CD4-positive, alpha-beta T cell (primary cell): Measurements from ENCODE around the gene HEPN1. TPM values are rescaled to one million over a fixed set of nuclear protein-coding genes. Genes with fewer than 3 reads are reported as not detected.

Experiments
- ATAC-seq: fragments of 200-7000 bp; cut with Tn5 transposase; one replicate; pipeline ENCODE4 v1.10.0; 2022; ENCODE audit warnings: mild to moderate bottlenecking; ENCODE audit not compliant: poor library complexity
- CTCF ChIA-PET: fragments of 350-600 bp; sonication (Branson Sonifier 250); formaldehyde crosslinking; loops from one replicate; lab custom pipeline; 2021; ENCODE audit warnings: antibody characterized with exemption, inconsistent platforms; lab: Charles Lee
- POLR2A ChIA-PET: fragments of 350-600 bp; sonication (Branson Sonifier 250); formaldehyde crosslinking; loops from one replicate; lab custom pipeline; 2021; ENCODE audit warnings: antibody characterized with exemption, inconsistent platforms; lab: Charles Lee
- DNase-seq, 14 experiments: peaks; one replicate each; pipeline ENCODE4 v3.0.0-alpha.2; 2013 to 2020; ENCODE audit warnings: mixed read lengths in 2 of 14
- H3K27ac ChIP-seq, 2 donors: one replicate each; pipeline versions ENCODE4 v1.5.1 to v1.7.0; 2013; ENCODE audit warnings: low read length in 2 of 2, low read depth in 1 of 2, mild to moderate bottlenecking in 1 of 2
- H3K27me3 ChIP-seq, 2 experiments: 1 replicate in 1 of 2; 2 replicates in 1 of 2; pipeline versions ENCODE4 v1.6.1 to v1.7.0; 2013; ENCODE audit warnings: low read length in 2 of 2, control low read depth in 1 of 2, mild to moderate bottlenecking in 1 of 2, moderate library complexity in 1 of 2; ENCODE audit not compliant: insufficient read depth in 2 of 2, control insufficient read depth in 1 of 2
- H3K36me3 ChIP-seq: one replicate; pipeline ENCODE4 v1.6.1; 2013; ENCODE audit warnings: low read length, control low read depth; ENCODE audit not compliant: insufficient read depth
- H3K4me1 ChIP-seq: one replicate; pipeline ENCODE4 v1.6.1; 2013; ENCODE audit warnings: low read length, control low read depth; ENCODE audit not compliant: insufficient read depth
- H3K4me3 ChIP-seq: one replicate; pipeline ENCODE4 v1.5.1; 2013; ENCODE audit warnings: mild to moderate bottlenecking, low read length, moderate library complexity
- H3K9me3 ChIP-seq, 2 experiments: 1 replicate in 1 of 2; 2 replicates in 1 of 2; pipeline versions ENCODE4 v1.6.1 to v1.7.0; 2013; ENCODE audit warnings: low read length in 2 of 2, mild to moderate bottlenecking in 2 of 2, control low read depth in 1 of 2, moderate library complexity in 1 of 2; ENCODE audit not compliant: control insufficient read depth in 1 of 2, insufficient read depth in 1 of 2
- H3K27ac Mint-ChIP-seq: one replicate; pipeline ENCODE4 v1.8.0; 2020; ENCODE audit warnings: mixed read lengths
- H3K27me3 Mint-ChIP-seq: one replicate; pipeline ENCODE4 v1.8.0; 2021; ENCODE audit warnings: mixed read lengths
- H3K36me3 Mint-ChIP-seq: one replicate; pipeline ENCODE4 v1.8.0; 2021; ENCODE audit warnings: low read depth, mixed read lengths
- H3K4me1 Mint-ChIP-seq: one replicate; pipeline ENCODE4 v1.8.0; 2021; ENCODE audit warnings: low read depth, mixed read lengths
- H3K4me3 Mint-ChIP-seq: one replicate; pipeline ENCODE4 v1.8.0; 2020; ENCODE audit warnings: mild to moderate bottlenecking, mixed read lengths
- H3K9me3 Mint-ChIP-seq: one replicate; pipeline ENCODE4 v1.8.0; 2020; ENCODE audit warnings: mixed read lengths
- intact Hi-C, 2 experiments: fragments of 100-400 bp; cut with DNase I in 1 of 2; cut with micrococcal nuclease in 1 of 2; formaldehyde crosslinking; loops; one replicate each; pipeline versions ENCODE4 v1.15.1 to v1.9.0; 2023 to 2025; cut with DNase I, micrococcal nuclease
- total RNA-seq, 174 experiments: library from RNA in 2 of 174; stranded (reverse) in 2 of 174; gene quantifications; one replicate each; pipeline ENCODE4 v1.2.3 and lab custom pipeline; 2021 to 2026
- TF ChIP-seq, protein P1 (sequence below): fragments of 200-600 bp; IDR thresholded peaks from one replicate; pipeline ENCODE4 v1.8.0; 2022; ENCODE audit warnings: antibody characterized with exemption, mild to moderate bottlenecking

HEPN1 gene
- total RNA-seq, 2 experiments from 2014 or later: not detected

DNA sequence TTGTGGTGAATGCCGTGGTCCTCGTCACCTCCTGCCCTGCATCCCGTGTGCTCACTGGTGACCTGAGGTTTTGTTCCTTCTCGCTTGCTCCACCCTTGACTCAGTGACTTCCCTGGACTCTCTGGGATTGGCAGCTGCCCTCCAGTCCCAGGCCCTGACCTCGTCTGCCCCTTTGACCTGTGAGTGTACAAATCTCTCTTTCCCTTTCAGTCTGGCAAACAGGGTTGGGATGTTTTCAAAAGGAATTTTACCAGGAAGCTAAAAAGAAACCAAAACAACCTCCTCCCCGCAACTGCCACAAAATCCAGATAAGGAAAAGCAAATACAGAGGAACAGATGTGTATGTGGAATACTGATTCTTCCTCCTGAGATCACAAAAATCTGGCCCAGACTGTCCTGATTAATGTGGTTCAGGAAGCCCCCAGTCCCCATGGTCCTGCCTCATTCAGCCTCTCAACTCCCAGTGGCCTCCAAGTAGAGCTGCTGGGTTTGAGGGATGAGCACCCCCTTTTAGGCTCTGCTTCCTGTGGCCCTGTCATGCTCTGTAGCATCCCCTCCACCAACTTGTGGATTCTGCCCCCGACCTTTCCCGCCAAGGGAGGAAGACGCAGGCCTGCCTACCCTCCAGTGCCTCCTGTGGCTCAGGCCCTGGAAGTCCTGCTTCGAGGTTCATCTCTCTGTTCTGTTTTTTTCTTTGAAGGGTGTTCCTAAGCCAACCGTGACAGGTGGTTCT lies 36.5 kb upstream of the HEPN1 start:
- Mint-ChIP-seq H3K27ac (no peak overlapping the region), H3K36me3 (no peaks in the 10 kb centered on the region), H3K4me3 (no peak overlapping the region), H3K9me3 (no peaks in the 10 kb centered on the region), H3K27me3 (peaks cover 12% of the 10 kb centered on the region), H3K4me1 (peaks cover 13% of the 10 kb centered on the region)
- ATAC-seq (no peak), DNase-seq (no peak)
- intact Hi-C loops: loop anchor here in 1 of 2 experiments (5.0 kb wide), 1 partner anchor 60 kb away; no protein-coding TSS in a partner anchor
- Histone ChIP-seq H3K27me3 (peaks cover 5 to 9% of the 10 kb centered on the region in 2 experiments), H3K4me1 (peaks cover 3% of the 10 kb centered on the region), H3K9me3 (peaks cover 0 to 2% of the 10 kb centered on the region in 2 experiments), H3K4me3 (no peak overlapping the region), H3K27ac (no peak overlapping the region), H3K36me3 (no peaks in the 10 kb centered on the region)
- ChIA-PET POLR2A (interaction anchor here (1.5 kb wide), 1 partner anchor 8 kb away, joined by 4 read pairs; no protein-coding TSS in a partner anchor), CTCF (no interaction called here)
- TF ChIP-seq, protein P1, sequence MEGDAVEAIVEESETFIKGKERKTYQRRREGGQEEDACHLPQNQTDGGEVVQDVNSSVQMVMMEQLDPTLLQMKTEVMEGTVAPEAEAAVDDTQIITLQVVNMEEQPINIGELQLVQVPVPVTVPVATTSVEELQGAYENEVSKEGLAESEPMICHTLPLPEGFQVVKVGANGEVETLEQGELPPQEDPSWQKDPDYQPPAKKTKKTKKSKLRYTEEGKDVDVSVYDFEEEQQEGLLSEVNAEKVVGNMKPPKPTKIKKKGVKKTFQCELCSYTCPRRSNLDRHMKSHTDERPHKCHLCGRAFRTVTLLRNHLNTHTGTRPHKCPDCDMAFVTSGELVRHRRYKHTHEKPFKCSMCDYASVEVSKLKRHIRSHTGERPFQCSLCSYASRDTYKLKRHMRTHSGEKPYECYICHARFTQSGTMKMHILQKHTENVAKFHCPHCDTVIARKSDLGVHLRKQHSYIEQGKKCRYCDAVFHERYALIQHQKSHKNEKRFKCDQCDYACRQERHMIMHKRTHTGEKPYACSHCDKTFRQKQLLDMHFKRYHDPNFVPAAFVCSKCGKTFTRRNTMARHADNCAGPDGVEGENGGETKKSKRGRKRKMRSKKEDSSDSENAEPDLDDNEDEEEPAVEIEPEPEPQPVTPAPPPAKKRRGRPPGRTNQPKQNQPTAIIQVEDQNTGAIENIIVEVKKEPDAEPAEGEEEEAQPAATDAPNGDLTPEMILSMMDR: no peak

DNA sequence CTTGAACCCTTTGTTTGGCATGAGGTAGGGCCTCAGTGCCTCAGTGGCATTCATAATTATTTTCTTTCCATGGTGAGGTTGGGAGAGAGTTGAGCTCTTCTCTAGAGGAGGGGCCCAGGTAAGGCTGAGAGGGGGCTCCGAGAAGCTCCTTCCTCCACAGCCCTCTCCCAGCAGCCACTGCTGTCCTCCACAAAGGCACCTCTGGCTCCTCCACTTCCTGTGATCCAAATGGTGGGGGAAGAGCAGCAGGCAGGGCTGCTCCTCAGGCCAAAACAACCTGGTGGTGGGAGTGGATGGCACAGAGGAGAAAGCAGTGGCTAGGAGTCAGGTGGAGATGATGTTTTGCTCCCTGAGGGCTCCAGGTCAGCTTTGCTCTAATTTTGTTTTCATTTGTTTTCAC lies 34.7 kb upstream of the HEPN1 start:
- H3K4me1 Mint-ChIP-seq: no peaks in the 10 kb centered on the region
- ChIA-PET POLR2A (interaction anchor here (1.0 kb wide), 1 partner anchor 8 kb away, joined by 3 read pairs; no protein-coding TSS in a partner anchor), CTCF (no interaction called here)
- Histone ChIP-seq H3K9me3 (peaks cover 0 to 4% of the 10 kb centered on the region in 2 experiments), H3K4me1 (no peaks in the 10 kb centered on the region), H3K27ac (no peak overlapping the region), H3K4me3 (no peak overlapping the region), H3K27me3 (peaks cover 5 to 9% of the 10 kb centered on the region in 2 experiments), H3K36me3 (no peaks in the 10 kb centered on the region)
- TF ChIP-seq, protein P1: no peak
- H3K36me3 Mint-ChIP-seq: no peaks in the 10 kb centered on the region
- H3K4me3 Mint-ChIP-seq: no peak overlapping the region
- ATAC-seq (no peak), DNase-seq (no peak)
- no peak overlapping the region for H3K27ac Mint-ChIP-seq
- intact Hi-C loops: loop anchor here in 1 of 2 experiments (5.0 kb wide), 1 partner anchor 58 kb away; no protein-coding TSS in a partner anchor
- peaks cover 19% of the 10 kb centered on the region for H3K27me3 Mint-ChIP-seq
- H3K9me3 Mint-ChIP-seq: no peaks in the 10 kb centered on the region

DNA sequence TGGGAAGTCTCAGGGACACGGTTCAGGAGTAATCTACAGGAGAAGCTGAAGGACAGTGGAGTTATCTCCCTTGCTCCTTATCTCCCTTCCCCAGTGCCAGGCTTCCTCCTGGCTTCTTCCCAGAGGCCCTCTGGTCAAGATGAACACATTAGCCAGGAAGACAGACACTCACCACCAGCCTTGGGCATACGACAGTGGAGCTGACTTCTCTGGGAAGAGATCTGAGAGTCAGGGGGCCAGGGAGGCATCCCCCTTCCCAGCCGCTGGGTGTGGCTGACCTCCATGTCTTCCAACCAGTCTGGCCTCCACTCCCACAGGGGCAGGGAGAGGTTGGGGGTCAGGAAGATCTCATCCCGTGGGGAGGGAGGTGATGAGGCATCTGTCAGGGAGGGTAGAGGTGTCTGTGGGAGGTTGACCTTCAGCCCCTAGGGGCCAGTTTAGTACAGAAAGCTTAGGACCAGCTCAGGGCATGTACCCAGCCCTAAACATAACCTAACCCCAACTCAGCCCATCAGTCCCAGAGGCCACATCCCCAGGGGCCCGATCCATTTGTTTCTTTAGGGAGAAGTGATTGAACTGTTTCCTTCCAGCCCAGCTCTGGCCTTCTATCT lies 34.1 kb upstream of the HEPN1 start:
- peaks cover 19% of the 10 kb centered on the region for H3K27me3 Mint-ChIP-seq
- no peak overlapping the region for H3K27ac ChIP-seq
- no peaks in the 10 kb centered on the region for H3K4me1 Mint-ChIP-seq
- H3K27me3 ChIP-seq: peaks cover 5 to 9% of the 10 kb centered on the region in 2 experiments
- ATAC-seq (no peak), DNase-seq (no peak)
- no peaks in the 10 kb centered on the region for H3K4me1 ChIP-seq
- intact Hi-C loops: loop anchor here in 1 of 2 experiments (5.0 kb wide), 1 partner anchor 57 kb away; no protein-coding TSS in a partner anchor
- H3K36me3 ChIP-seq: no peaks in the 10 kb centered on the region
- no peaks in the 10 kb centered on the region for H3K36me3 Mint-ChIP-seq
- H3K4me3 ChIP-seq: no peak overlapping the region
- no peak overlapping the region for H3K27ac Mint-ChIP-seq
- no peaks in the 10 kb centered on the region for H3K9me3 Mint-ChIP-seq
- ChIA-PET POLR2A (interaction anchor here (1.0 kb wide), 1 partner anchor 9 kb away, joined by 3 read pairs; no protein-coding TSS in a partner anchor), CTCF (no interaction called here)
- TF ChIP-seq, protein P1: no peak
- H3K9me3 ChIP-seq: peaks cover 0 to 4% of the 10 kb centered on the region in 2 experiments
- no peak overlapping the region for H3K4me3 Mint-ChIP-seq
